SK-N-SH (cell line): ENCODE data around the gene RGS9BP. TPM values are rescaled to one million over a fixed set of nuclear protein-coding genes. Genes with fewer than 3 reads are reported as not detected.

Experiments used
- CTCF ChIA-PET: fragments of 300-600, 350-600 bp; formaldehyde crosslinking; extraction: SDS; loops from one replicate; lab custom pipeline; 2021; lab: Yijun Ruan, JAX
- POLR2A ChIA-PET: fragments of 350-600 bp; sonication (Branson Sonifier 250); formaldehyde crosslinking; extraction: SDS; loops from one replicate; lab custom pipeline; 2020; ENCODE audit warnings: antibody characterized with exemption, inconsistent platforms; lab: Yijun Ruan, JAX
- DNase-seq: peaks from one replicate; pipeline ENCODE4 v3.0.0; 2012
- H2AFZ ChIP-seq: fragments of 200-600 bp; sonication (generic); 2 replicates; pipeline ENCODE4 v1.8.1; 2016; ENCODE audit warnings: antibody characterized with exemption, mild to moderate bottlenecking, low read depth
- H3F3A ChIP-seq: fragments of 200-600 bp; sonication (generic); replicated peaks from 2 replicates; pipeline ENCODE3; 2016; ENCODE audit warnings: antibody characterized with exemption, mild to moderate bottlenecking; ENCODE audit not compliant: insufficient read depth
- H3K27ac ChIP-seq, 2 experiments: fragments of 200-500 bp in 1 of 2; fragments of 200-600 bp in 1 of 2; sonication (Bioruptor generic) in 1 of 2; sonication (generic), shearing (Covaris generic) in 1 of 2; 2 replicates each; pipeline versions ENCODE4 v1.5.1 to v1.6.1; 2014 to 2016; ENCODE audit warnings: low read depth in 2 of 2, inconsistent platforms in 1 of 2, low read length in 1 of 2, mild to moderate bottlenecking in 1 of 2, mixed read lengths in 1 of 2
- H3K27me3 ChIP-seq: fragments of 200-600 bp; sonication (generic), shearing (Covaris generic); 2 replicates; pipeline ENCODE4 v1.6.1; 2016; ENCODE audit warnings: mixed run types; ENCODE audit not compliant: insufficient read depth
- H3K36me3 ChIP-seq, 2 experiments: fragments of 200-500 bp in 1 of 2; fragments of 200-600 bp in 1 of 2; sonication (Bioruptor generic) in 1 of 2; sonication (generic) in 1 of 2; replicated peaks in 1 of 2; 2 replicates each; pipeline versions ENCODE3 to v1.5.1; 2014 to 2016; ENCODE audit warnings: low read length in 1 of 2, mild to moderate bottlenecking in 1 of 2; ENCODE audit not compliant: insufficient read depth in 2 of 2, control insufficient read depth in 1 of 2
- H3K4me1 ChIP-seq, 2 experiments: fragments of 200-500 bp in 1 of 2; fragments of 200-600 bp in 1 of 2; sonication (Bioruptor generic) in 1 of 2; sonication (generic), shearing (Covaris generic) in 1 of 2; 2 replicates each; pipeline versions ENCODE4 v1.5.1 to v1.6.1; 2014 to 2016; ENCODE audit warnings: low read depth in 1 of 2, low read length in 1 of 2, mixed run types in 1 of 2; ENCODE audit not compliant: insufficient read depth in 2 of 2, control insufficient read depth in 1 of 2
- H3K4me2 ChIP-seq: fragments of 200-600 bp; sonication (generic), shearing (Covaris generic); 2 replicates; pipeline ENCODE4 v1.6.1; 2017; ENCODE audit warnings: mixed run types
- H3K4me3 ChIP-seq, 2 experiments: fragments of 200-500 bp in 1 of 2; fragments of 200-600 bp in 1 of 2; sonication (Bioruptor generic) in 1 of 2; sonication (generic), shearing (Covaris generic) in 1 of 2; 2 replicates each; pipeline versions ENCODE4 v1.5.1 to v1.8.1; 2014 to 2016; ENCODE audit warnings: low read depth in 2 of 2, inconsistent platforms in 1 of 2, low read length in 1 of 2, mild to moderate bottlenecking in 1 of 2, mixed read lengths in 1 of 2, moderate library complexity in 1 of 2
- H3K79me2 ChIP-seq: fragments of 200-600 bp; sonication (generic); 2 replicates; pipeline ENCODE4 v1.8.1; 2017; ENCODE audit warnings: mild to moderate bottlenecking; ENCODE audit not compliant: insufficient read depth
- H3K9ac ChIP-seq: fragments of 200-600 bp; sonication (generic); 2 replicates; pipeline ENCODE4 v1.6.1; 2017; ENCODE audit warnings: mixed run types
- H3K9me2 ChIP-seq: fragments of 200-600 bp; sonication (generic); 2 replicates; pipeline ENCODE4 v1.6.1; 2017; ENCODE audit warnings: mixed run types
- H3K9me3 ChIP-seq: fragments of 200-600 bp; sonication (generic); 2 replicates; pipeline ENCODE4 v1.6.1; 2017; ENCODE audit warnings: mixed run types, mild to moderate bottlenecking, moderate library complexity
- H4K20me1 ChIP-seq: fragments of 200-600 bp; sonication (generic); 2 replicates; pipeline ENCODE4 v1.6.1; 2017; ENCODE audit warnings: mild to moderate bottlenecking, mixed run types; ENCODE audit not compliant: insufficient read depth
- EZH2phosphoT487 ChIP-seq: fragments of 200-600 bp; sonication (generic); IDR thresholded peaks from 2 replicates; pipeline ENCODE4 v1.6.1; 2017; ENCODE audit warnings: low read depth, mixed run types, mild to moderate bottlenecking, antibody characterized with exemption, moderate library complexity, borderline replicate concordance
- FOXJ3 ChIP-seq: sonication (generic); formaldehyde crosslinking; IDR thresholded peaks from 2 replicates; pipeline ENCODE4 v1.5.1; 2020; ENCODE audit warnings: mild to moderate bottlenecking, missing genetic modification reagents
- GABPA ChIP-seq: IDR thresholded peaks from 2 replicates; pipeline ENCODE4 v1.4.0; 2012; ENCODE audit warnings: low read depth, mild to moderate bottlenecking
- GATA2 ChIP-seq: sonication (generic); formaldehyde crosslinking; IDR thresholded peaks from 2 replicates; pipeline ENCODE4 v1.5.0; 2020; ENCODE audit warnings: mild to moderate bottlenecking, missing genetic modification reagents
- JUND ChIP-seq: IDR thresholded peaks from 2 replicates; pipeline ENCODE4 v1.4.0; 2012
- MXI1 ChIP-seq: IDR thresholded peaks from 2 replicates; pipeline ENCODE4 v1.6.1; 2012; ENCODE audit warnings: mild to moderate bottlenecking, low read depth, low read length, improper control_type of control experiment
- NFIC ChIP-seq: IDR thresholded peaks from 2 replicates; pipeline ENCODE4 v1.4.0; 2012; ENCODE audit warnings: borderline replicate concordance
- NRF1 ChIP-seq: IDR thresholded peaks from 2 replicates; pipeline ENCODE4 v1.6.1; 2012; ENCODE audit warnings: low read depth, mild to moderate bottlenecking, low read length
- RAD21 ChIP-seq: IDR thresholded peaks from 2 replicates; pipeline ENCODE4 v1.6.1; 2012; ENCODE audit warnings: mild to moderate bottlenecking, low read length
- RCOR1 ChIP-seq: fragments of 150-350 bp; IDR thresholded peaks from 2 replicates; pipeline ENCODE4 v1.6.1; 2017; ENCODE audit warnings: antibody characterized with exemption, low read length
- SIN3A ChIP-seq: IDR thresholded peaks from 2 replicates; pipeline ENCODE4 v1.6.1; 2012; ENCODE audit warnings: low read depth, mild to moderate bottlenecking, low read length, moderate library complexity, borderline replicate concordance
- TAF1 ChIP-seq: IDR thresholded peaks from 2 replicates; pipeline ENCODE4 v1.6.1; 2012; ENCODE audit warnings: low read depth, mild to moderate bottlenecking, low read length, moderate library complexity, borderline replicate concordance
- TCF12 ChIP-seq: IDR thresholded peaks from 2 replicates; pipeline ENCODE4 v1.4.0; 2012
- TEAD4 ChIP-seq: IDR thresholded peaks from 2 replicates; pipeline ENCODE4 v1.4.0; 2012; ENCODE audit warnings: mild to moderate bottlenecking, borderline replicate concordance; ENCODE audit not compliant: insufficient read depth
- WGBS: methylation state at CpG from one replicate; pipeline ENCODE4 v1.1.6; 2017; ENCODE audit warnings: low lambda C conversion rate; 5-methylcytosine and 5-hydroxymethylcytosine counted together
- polyA plus RNA-seq, 3 experiments: library from polyadenylated mRNA; depleted of rRNA; stranded (reverse); fragments of >200 nt; gene quantifications; 2 replicates each; pipeline ENCODE4 v1.2.3, GENCODE V29; 2012
- TF ChIP-seq, protein P1 (sequence below): fragments of 150-350 bp; IDR thresholded peaks from 2 replicates; pipeline ENCODE4 v1.6.1; 2016; ENCODE audit warnings: mild to moderate bottlenecking, low read depth, low read length
- TF ChIP-seq, protein P2 (sequence below): IDR thresholded peaks from 2 replicates; pipeline ENCODE4 v1.6.1; 2012; ENCODE audit warnings: mild to moderate bottlenecking, low read depth, low read length, moderate library complexity
- TF ChIP-seq, protein P3 (sequence below): IDR thresholded peaks from 2 replicates; pipeline ENCODE4 v1.4.0; 2012; ENCODE audit warnings: low read depth, borderline replicate concordance
- TF ChIP-seq, protein P4 (sequence below): fragments of 200-600 bp; sonication (generic); IDR thresholded peaks from 2 replicates; pipeline ENCODE4 v1.6.1; 2017; ENCODE audit warnings: antibody characterized with exemption, mild to moderate bottlenecking, moderate library complexity

Gene RGS9BP
- polyA plus RNA-seq, 1 of the 3 experiments (the other 2 are of a cell fraction) = 0.18 TPM

DNA sequence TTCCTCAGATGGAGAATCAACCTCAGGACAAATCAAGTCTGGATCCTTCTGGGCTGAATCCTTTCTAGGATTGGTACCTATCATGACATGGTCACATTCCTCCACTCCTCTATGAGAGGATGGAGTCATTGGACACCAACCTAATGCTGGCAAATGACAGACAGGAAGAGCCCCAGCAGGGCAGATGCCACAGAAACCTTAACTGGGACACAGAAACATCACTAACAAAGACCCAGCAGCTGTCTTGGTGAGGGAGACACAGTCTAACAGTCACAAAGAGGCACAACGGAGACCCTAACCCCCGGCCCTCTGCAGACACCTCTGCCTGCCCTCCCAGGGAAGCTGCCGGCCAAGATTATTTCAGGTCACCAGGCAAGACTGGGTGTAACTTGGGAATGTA is 2.8 kb upstream of the RGS9BP start:
- ChIA-PET POLR2A (no interaction called here), CTCF (interaction anchor here (0.9 to 1.6 kb wide), 3 partner anchors 25 to 303 kb away, joined by 3 to 5 read pairs (median 4); no protein-coding TSS in a partner anchor)
- Histone ChIP-seq H4K20me1 (peaks cover 61% of the 10 kb centered on the region), H3K79me2 (peaks cover 70% of the 10 kb centered on the region), H3K4me3 (no peak overlapping the region), H3K4me1 (peaks cover 0 to 21% of the 10 kb centered on the region in 2 experiments; a peak in 2 of 4 replicates), H3K36me3 (no peaks in the 10 kb centered on the region), H3K9me3 (no peaks in the 10 kb centered on the region), H2AFZ (no peak overlapping the region), H3K27ac (no peak overlapping the region), H3K27me3 (peaks cover 9% of the 10 kb centered on the region), H3K9ac (no peak overlapping the region), H3K9me2 (no peaks in the 10 kb centered on the region), H3F3A (peaks cover 3% of the 10 kb centered on the region), H3K4me2 (peak overlapping the region; percentile 99; the same call in 1 of the 2 replicates)
- TF ChIP-seq TEAD4 (no peak), RCOR1 (no peak), SIN3A (no peak), GABPA (no peak), TAF1 (no peak), GATA2 (CRISPR knock-in tag) (no peak), EZH2phosphoT487 (no peak), JUND (no peak)
- TF ChIP-seq, protein P1, sequence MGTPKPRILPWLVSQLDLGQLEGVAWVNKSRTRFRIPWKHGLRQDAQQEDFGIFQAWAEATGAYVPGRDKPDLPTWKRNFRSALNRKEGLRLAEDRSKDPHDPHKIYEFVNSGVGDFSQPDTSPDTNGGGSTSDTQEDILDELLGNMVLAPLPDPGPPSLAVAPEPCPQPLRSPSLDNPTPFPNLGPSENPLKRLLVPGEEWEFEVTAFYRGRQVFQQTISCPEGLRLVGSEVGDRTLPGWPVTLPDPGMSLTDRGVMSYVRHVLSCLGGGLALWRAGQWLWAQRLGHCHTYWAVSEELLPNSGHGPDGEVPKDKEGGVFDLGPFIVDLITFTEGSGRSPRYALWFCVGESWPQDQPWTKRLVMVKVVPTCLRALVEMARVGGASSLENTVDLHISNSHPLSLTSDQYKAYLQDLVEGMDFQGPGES = no peak
- TF ChIP-seq, protein P2, sequence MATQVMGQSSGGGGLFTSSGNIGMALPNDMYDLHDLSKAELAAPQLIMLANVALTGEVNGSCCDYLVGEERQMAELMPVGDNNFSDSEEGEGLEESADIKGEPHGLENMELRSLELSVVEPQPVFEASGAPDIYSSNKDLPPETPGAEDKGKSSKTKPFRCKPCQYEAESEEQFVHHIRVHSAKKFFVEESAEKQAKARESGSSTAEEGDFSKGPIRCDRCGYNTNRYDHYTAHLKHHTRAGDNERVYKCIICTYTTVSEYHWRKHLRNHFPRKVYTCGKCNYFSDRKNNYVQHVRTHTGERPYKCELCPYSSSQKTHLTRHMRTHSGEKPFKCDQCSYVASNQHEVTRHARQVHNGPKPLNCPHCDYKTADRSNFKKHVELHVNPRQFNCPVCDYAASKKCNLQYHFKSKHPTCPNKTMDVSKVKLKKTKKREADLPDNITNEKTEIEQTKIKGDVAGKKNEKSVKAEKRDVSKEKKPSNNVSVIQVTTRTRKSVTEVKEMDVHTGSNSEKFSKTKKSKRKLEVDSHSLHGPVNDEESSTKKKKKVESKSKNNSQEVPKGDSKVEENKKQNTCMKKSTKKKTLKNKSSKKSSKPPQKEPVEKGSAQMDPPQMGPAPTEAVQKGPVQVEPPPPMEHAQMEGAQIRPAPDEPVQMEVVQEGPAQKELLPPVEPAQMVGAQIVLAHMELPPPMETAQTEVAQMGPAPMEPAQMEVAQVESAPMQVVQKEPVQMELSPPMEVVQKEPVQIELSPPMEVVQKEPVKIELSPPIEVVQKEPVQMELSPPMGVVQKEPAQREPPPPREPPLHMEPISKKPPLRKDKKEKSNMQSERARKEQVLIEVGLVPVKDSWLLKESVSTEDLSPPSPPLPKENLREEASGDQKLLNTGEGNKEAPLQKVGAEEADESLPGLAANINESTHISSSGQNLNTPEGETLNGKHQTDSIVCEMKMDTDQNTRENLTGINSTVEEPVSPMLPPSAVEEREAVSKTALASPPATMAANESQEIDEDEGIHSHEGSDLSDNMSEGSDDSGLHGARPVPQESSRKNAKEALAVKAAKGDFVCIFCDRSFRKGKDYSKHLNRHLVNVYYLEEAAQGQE = no peak
- no peak for DNase-seq
- WGBS = 100% methylated on average over 2 of the region's 3 CpGs

DNA sequence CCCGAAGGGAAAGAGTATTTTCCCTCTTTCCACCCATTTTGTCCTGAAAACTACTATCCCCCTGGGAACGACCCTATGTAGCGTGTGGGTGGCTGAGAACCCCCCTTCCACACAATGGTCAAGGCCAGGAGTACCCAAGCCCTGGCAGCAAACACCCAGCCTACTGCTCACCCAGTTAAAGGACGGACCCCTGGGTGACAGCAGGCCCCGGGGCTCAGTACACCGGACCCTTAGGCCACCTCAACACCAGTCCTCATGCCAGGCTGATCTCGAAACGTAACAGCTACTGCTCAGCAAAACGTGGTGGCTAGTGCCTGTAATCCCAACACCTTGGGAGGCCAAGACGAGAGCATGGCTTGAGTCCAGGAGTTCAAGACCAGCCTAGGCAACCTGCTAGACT is 2.1 kb upstream of the RGS9BP start:
- Histone ChIP-seq H3K9me2 (no peaks in the 10 kb centered on the region), H3K27me3 (peaks cover 9% of the 10 kb centered on the region), H3K9ac (peak overlapping the region; percentile 74; the same call in 1 of the 2 replicates), H3K4me1 (peaks cover 0 to 21% of the 10 kb centered on the region in 2 experiments; a peak in 2 of 4 replicates), H4K20me1 (peaks cover 55% of the 10 kb centered on the region), H3K4me2 (peak overlapping the region; percentile 99), H3F3A (peaks cover 3% of the 10 kb centered on the region), H3K36me3 (no peaks in the 10 kb centered on the region), H3K79me2 (peaks cover 62% of the 10 kb centered on the region), H3K4me3 (peak overlapping the region in 1 of 2 experiments; percentile 93; a peak in 2 of 4 replicates), H3K9me3 (no peaks in the 10 kb centered on the region), H2AFZ (no peak overlapping the region), H3K27ac (no peak overlapping the region)
- DNase-seq = no peak
- 93% methylated on average over 10 of the region's 10 CpGs for WGBS
- TF ChIP-seq RCOR1 (no peak), JUND (no peak), MXI1 (no peak), NFIC (no peak), FOXJ3 (no peak), RAD21 (no peak), NRF1 (no peak), TCF12 (no peak)
- TF ChIP-seq, protein P1 = no peak
- TF ChIP-seq, protein P3, sequence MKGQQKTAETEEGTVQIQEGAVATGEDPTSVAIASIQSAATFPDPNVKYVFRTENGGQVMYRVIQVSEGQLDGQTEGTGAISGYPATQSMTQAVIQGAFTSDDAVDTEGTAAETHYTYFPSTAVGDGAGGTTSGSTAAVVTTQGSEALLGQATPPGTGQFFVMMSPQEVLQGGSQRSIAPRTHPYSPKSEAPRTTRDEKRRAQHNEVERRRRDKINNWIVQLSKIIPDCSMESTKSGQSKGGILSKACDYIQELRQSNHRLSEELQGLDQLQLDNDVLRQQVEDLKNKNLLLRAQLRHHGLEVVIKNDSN = no peak
- TF ChIP-seq, protein P4, sequence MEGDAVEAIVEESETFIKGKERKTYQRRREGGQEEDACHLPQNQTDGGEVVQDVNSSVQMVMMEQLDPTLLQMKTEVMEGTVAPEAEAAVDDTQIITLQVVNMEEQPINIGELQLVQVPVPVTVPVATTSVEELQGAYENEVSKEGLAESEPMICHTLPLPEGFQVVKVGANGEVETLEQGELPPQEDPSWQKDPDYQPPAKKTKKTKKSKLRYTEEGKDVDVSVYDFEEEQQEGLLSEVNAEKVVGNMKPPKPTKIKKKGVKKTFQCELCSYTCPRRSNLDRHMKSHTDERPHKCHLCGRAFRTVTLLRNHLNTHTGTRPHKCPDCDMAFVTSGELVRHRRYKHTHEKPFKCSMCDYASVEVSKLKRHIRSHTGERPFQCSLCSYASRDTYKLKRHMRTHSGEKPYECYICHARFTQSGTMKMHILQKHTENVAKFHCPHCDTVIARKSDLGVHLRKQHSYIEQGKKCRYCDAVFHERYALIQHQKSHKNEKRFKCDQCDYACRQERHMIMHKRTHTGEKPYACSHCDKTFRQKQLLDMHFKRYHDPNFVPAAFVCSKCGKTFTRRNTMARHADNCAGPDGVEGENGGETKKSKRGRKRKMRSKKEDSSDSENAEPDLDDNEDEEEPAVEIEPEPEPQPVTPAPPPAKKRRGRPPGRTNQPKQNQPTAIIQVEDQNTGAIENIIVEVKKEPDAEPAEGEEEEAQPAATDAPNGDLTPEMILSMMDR = no peak
- ChIA-PET CTCF (interaction anchor here (0.9 to 2.5 kb wide), 3 partner anchors 26 to 302 kb away, joined by 4 to 7 read pairs (median 5); no protein-coding TSS in a partner anchor), POLR2A (no interaction called here)
